Stimulated activated CD4-positive, alpha-beta T cell treated with anti-CD3 and anti-CD28 coated beads, Interleukin-15, amount 100 ng/mL, for 1 hour (primary cell): ENCODE data around the gene TSKU.

Source experiments
- DNase-seq, 2 donors: peaks; one replicate each; pipeline ENCODE4 v3.0.0-alpha.2; 2020; ENCODE audit warnings: low read depth in 1 of 2, low spot score in 1 of 2

TSKU gene

GRCh38 chr11:76769645-76770586, 13.2 kb upstream of the TSKU start:
- no peak for DNase-seq

GRCh38 chr11:76770642-76771445, 12.3 kb upstream of the TSKU start:
- DNase-seq = no peak

- DNase-seq = no peak
Observed at GRCh38 chr11:76771446-76772099, 11.6 kb upstream of the TSKU start.

- no peak for DNase-seq
Observed at GRCh38 chr11:76772100-76772782, 10.9 kb upstream of the TSKU start.

GRCh38 chr11:76772783-76773106, 10.4 kb upstream of the TSKU start:
- DNase-seq = no peak

- no peak for DNase-seq
Observed at GRCh38 chr11:76773921-76774361, 9.2 kb upstream of the TSKU start.

- DNase-seq = no peak
Observed at GRCh38 chr11:76776472-76776871, 6.7 kb upstream of the TSKU start.

GRCh38 chr11:76777305-76777704, 5.9 kb upstream of the TSKU start:
- DNase-seq = no peak

- no peak for DNase-seq
Observed at GRCh38 chr11:76777876-76778275, 5.3 kb upstream of the TSKU start.

- DNase-seq = no peak
Observed at GRCh38 chr11:76778874-76779273, 4.3 kb upstream of the TSKU start.

GRCh38 chr11:76781046-76781801, 1.9 kb upstream of the TSKU start:
- DNase-seq = no peak

- no peak for DNase-seq
Observed at GRCh38 chr11:76781807-76782530, 1.2 kb upstream of the TSKU start.

GRCh38 chr11:76782531-76783293, 444 bp upstream of the TSKU start:
- DNase-seq = no peak

GRCh38 chr11:76783896-76784813, 999 bp downstream of the TSKU start:
- DNase-seq = no peak

- no peak for DNase-seq
Observed at GRCh38 chr11:76785513-76785912, 2.4 kb downstream of the TSKU start.

GRCh38 chr11:76786016-76786415, 2.9 kb downstream of the TSKU start:
- DNase-seq = no peak

GRCh38 chr11:76786441-76787014, 3.4 kb downstream of the TSKU start:
- no peak for DNase-seq

GRCh38 chr11:76787271-76787670, 4.1 kb downstream of the TSKU start:
- no peak for DNase-seq
